Vagina (tissue), 2 donors: ENCODE data around the gene FLT1. TPM values are rescaled to one million over a fixed set of nuclear protein-coding genes. Genes with fewer than 3 reads are reported as not detected.

Source experiments
- DNase-seq, 2 donors: peaks; one replicate each; pipeline ENCODE4 v3.0.0-alpha.2; 2017; ENCODE audit errors: extremely low spot score in 2 of 2
- H3K27ac ChIP-seq: fragments of 200-600 bp; sonication (generic); one replicate; pipeline ENCODE4 v1.5.1; 2019
- H3K27me3 ChIP-seq: fragments of 200-600 bp; sonication (generic); one replicate; pipeline ENCODE4 v1.5.1; 2019
- H3K36me3 ChIP-seq, 2 donors: fragments of 200-600 bp; sonication (generic); one replicate each; pipeline ENCODE4 v1.5.1; 2017 to 2019
- H3K4me1 ChIP-seq: fragments of 200-600 bp; sonication (generic); one replicate; pipeline ENCODE4 v1.5.1; 2019
- H3K4me3 ChIP-seq, 2 donors: fragments of 200-600 bp; sonication (generic); 1 replicate in 1 of 2; 2 replicates in 1 of 2; pipeline ENCODE4 v1.5.1; 2016 to 2019
- H3K9me3 ChIP-seq: fragments of 200-600 bp; sonication (generic); one replicate; pipeline ENCODE4 v1.5.1; 2019
- CTCF ChIP-seq, 3 experiments: fragments of 450-650 bp in 2 of 3; fragments of 200-600 bp in 1 of 3; sonication (generic) in 1 of 3; IDR thresholded peaks; one replicate each; pipeline ENCODE4 v1.5.1; 2017 to 2019; ENCODE audit warnings: antibody characterized with exemption in 3 of 3, mild to moderate bottlenecking in 2 of 3, moderate library complexity in 2 of 3
- POLR2A ChIP-seq, 2 donors: fragments of 450-650 bp; IDR thresholded peaks; one replicate each; pipeline ENCODE4 v1.6.1; 2017; ENCODE audit warnings: antibody characterized with exemption in 2 of 2, mild to moderate bottlenecking in 2 of 2, moderate library complexity in 2 of 2
- POLR2AphosphoS5 ChIP-seq, 2 donors: sonication (generic); formaldehyde crosslinking; IDR thresholded peaks; one replicate each; pipeline ENCODE4 v1.9.0; 2017; ENCODE audit warnings: antibody characterized with exemption in 2 of 2, mild to moderate bottlenecking in 2 of 2, low read depth in 1 of 2; ENCODE audit not compliant: insufficient read depth in 1 of 2
- intact Hi-C: fragments of 100-400 bp; cut with DNase I; formaldehyde crosslinking; loops from one replicate; pipeline ENCODE4 v1.15.1; 2023
- total RNA-seq: library from RNA; depleted of rRNA; stranded (reverse); fragments of >200 nt; gene quantifications from one replicate; pipeline ENCODE4 v1.2.3, GENCODE V29; 2016

The FLT1 gene
- total RNA-seq, 1 donor from 2014 or later, result 18.9 TPM

DNA sequence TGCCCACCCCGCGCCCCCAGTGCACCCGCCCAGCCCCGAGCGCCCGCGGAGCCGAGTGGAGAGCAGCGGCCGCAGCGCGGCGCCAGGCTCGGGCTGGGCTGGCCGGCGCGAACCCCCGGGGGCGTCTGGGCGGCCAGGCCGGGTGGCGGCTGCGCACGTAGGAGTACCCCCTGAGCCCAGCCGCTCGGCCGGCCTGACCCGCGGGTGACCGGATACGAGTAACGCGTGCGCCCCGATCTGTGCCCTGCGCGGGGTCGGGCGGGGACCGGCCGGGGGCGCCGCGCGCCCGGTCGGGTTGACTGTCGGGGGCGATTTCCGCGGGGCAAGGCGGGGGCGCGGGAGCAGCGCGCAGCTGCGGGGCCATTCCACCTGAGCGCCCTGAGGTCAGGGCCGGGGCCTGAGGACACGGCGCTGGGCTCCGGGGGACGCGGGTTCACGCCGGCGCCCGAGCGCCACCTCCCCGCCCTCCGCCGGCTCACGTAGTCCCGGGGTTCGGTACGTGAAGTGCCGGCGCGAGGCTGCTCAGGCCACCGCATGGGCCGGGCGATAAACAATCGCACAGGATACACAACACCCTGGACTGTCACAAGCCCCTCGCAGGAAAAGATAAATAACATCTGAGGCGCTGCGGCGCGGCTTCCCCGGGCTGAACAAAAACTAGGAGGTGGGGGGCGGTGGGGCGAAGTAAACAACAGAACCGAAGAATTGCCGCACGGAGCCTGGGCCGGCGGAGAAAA lies 37.6 kb upstream of the FLT1 start:
- Histone ChIP-seq H3K4me1 (peaks cover 22% of the 10 kb centered on the region), H3K9me3 (no peaks in the 10 kb centered on the region), H3K27me3 (no peaks in the 10 kb centered on the region), H3K27ac (no peak overlapping the region), H3K36me3 (no peaks in the 10 kb centered on the region), H3K4me3 (peak overlapping the region; percentile 38 to 50)
- intact Hi-C loops, result no loop called here
- DNase-seq, result no peak
- no peak for TF ChIP-seq POLR2AphosphoS5 (IDR thresholded peaks at IDR 0.05; ENCODE audit: insufficient read depth in 1 of 2, low read depth in 1 of 2)
- TF ChIP-seq POLR2A (IDR thresholded peaks at IDR 0.05), result no peak
- TF ChIP-seq CTCF (IDR thresholded peaks at IDR 0.05), result no peak

GRCh38 chr13:28531845-28532387 lies 37.0 kb upstream of the FLT1 start:
- no peaks in the 10 kb centered on the region for H3K27me3 ChIP-seq
- H3K27ac ChIP-seq, result no peak overlapping the region
- peak overlapping the region; percentile 38 to 50 for H3K4me3 ChIP-seq
- TF ChIP-seq POLR2A (IDR thresholded peaks at IDR 0.05) (no peak), POLR2AphosphoS5 (IDR thresholded peaks at IDR 0.05; ENCODE audit: insufficient read depth in 1 of 2, low read depth in 1 of 2) (no peak), CTCF (IDR thresholded peaks at IDR 0.05) (no peak)
- intact Hi-C loops, result no loop called here
- H3K4me1 ChIP-seq, result peaks cover 22% of the 10 kb centered on the region
- DNase-seq, result no peak
- no peaks in the 10 kb centered on the region for H3K36me3 ChIP-seq
- no peaks in the 10 kb centered on the region for H3K9me3 ChIP-seq

GRCh38 chr13:28531077-28531844 lies 36.3 kb upstream of the FLT1 start:
- Histone ChIP-seq H3K36me3 (no peaks in the 10 kb centered on the region), H3K4me3 (peak overlapping the region; percentile 38 to 50), H3K4me1 (peaks cover 22% of the 10 kb centered on the region), H3K27ac (no peak overlapping the region), H3K27me3 (no peaks in the 10 kb centered on the region), H3K9me3 (no peaks in the 10 kb centered on the region)
- DNase-seq, result no peak
- intact Hi-C loops, result no loop called here
- TF ChIP-seq POLR2AphosphoS5 (IDR thresholded peaks at IDR 0.05; ENCODE audit: insufficient read depth in 1 of 2, low read depth in 1 of 2), result peak in 1 of 2 donors; percentile 11
- TF ChIP-seq POLR2A (IDR thresholded peaks at IDR 0.05), result no peak

GRCh38 chr13:28530729-28531076 lies 35.8 kb upstream of the FLT1 start:
- peak overlapping the region; percentile 38 to 50 for H3K4me3 ChIP-seq
- H3K27me3 ChIP-seq, result no peaks in the 10 kb centered on the region
- H3K27ac ChIP-seq, result no peak overlapping the region
- DNase-seq, result no peak
- TF ChIP-seq POLR2AphosphoS5 (IDR thresholded peaks at IDR 0.05; ENCODE audit: insufficient read depth in 1 of 2, low read depth in 1 of 2), result no peak
- TF ChIP-seq POLR2A (IDR thresholded peaks at IDR 0.05), result no peak
- TF ChIP-seq CTCF (IDR thresholded peaks at IDR 0.05), result no peak
- no peaks in the 10 kb centered on the region for H3K9me3 ChIP-seq
- no peaks in the 10 kb centered on the region for H3K36me3 ChIP-seq
- intact Hi-C loops, result no loop called here
- peaks cover 22% of the 10 kb centered on the region for H3K4me1 ChIP-seq

DNA sequence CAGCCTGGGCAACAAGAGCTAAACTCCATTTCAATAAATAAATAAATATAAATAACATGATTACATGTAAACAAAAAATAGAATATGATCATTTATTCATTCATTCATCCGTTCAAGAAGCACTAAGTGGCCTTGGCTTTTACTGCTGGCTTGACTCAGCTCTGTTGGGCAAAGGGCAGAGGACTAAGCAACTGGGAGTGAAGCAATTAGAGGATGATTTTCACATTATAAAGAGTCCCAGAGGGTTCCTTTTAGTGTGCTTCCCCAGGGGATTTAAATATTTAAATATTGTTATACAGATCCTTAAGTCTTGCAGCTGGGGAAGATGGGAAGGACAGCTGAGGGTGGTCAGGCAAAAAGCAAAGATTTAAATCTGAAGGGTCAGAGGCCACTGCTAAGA lies 34.9 kb upstream of the FLT1 start:
- TF ChIP-seq POLR2A (IDR thresholded peaks at IDR 0.05) (no peak), CTCF (IDR thresholded peaks at IDR 0.05) (no peak), POLR2AphosphoS5 (IDR thresholded peaks at IDR 0.05; ENCODE audit: insufficient read depth in 1 of 2, low read depth in 1 of 2) (no peak)
- Histone ChIP-seq H3K27me3 (no peaks in the 10 kb centered on the region), H3K4me1 (peaks cover 22% of the 10 kb centered on the region), H3K4me3 (no peak overlapping the region), H3K27ac (no peak overlapping the region), H3K9me3 (no peaks in the 10 kb centered on the region), H3K36me3 (no peaks in the 10 kb centered on the region)
- intact Hi-C loops, result no loop called here
- no peak for DNase-seq
